ENCODE measurements around the gene ATP11B. TPM values are rescaled to one million over a fixed set of nuclear protein-coding genes. Genes with fewer than 3 reads are reported as not detected.

Gene ATP11B
- total RNA-seq, 2 donors from 2014 or later: 100 to 129 TPM

DNA sequence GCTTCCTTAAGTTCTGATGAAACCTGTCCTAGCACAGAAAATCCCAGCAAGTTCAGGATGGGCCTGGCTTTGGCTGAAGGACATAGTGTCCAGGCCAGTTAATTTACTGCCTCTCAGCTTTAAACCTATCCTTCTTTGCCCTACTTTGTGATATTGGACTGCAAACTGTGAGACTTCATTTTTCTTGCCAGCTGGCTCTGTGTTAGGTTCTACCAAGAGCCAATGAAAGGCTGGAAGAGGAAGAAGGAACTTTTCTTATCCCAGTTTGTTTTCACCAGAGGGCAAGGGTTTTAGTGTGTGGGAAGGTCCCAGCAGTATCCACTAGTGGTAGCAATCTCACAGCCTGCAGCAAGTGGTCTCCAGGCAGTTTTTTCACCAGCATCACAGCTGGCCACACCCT is 168.9 kb downstream of the ATP11B start:
- H3K9me3 ChIP-seq: no peaks in the 10 kb centered on the region
- no peaks in the 10 kb centered on the region for H3K4me1 ChIP-seq
- no peak overlapping the region for H3K9ac ChIP-seq (ENCODE audit: low read depth in 2 of 2, low read length in 2 of 2)
- no peak overlapping the region for H3K4me3 ChIP-seq
- TF ChIP-seq CTCF (IDR thresholded peaks at IDR 0.05): no peak
- no peaks in the 10 kb centered on the region for H3K36me3 ChIP-seq
- no peak for DNase-seq
- no peaks in the 10 kb centered on the region for H3K27me3 ChIP-seq
- no peak overlapping the region for H3K27ac ChIP-seq
- intact Hi-C loops (cut with DNase I): no loop called here

DNA sequence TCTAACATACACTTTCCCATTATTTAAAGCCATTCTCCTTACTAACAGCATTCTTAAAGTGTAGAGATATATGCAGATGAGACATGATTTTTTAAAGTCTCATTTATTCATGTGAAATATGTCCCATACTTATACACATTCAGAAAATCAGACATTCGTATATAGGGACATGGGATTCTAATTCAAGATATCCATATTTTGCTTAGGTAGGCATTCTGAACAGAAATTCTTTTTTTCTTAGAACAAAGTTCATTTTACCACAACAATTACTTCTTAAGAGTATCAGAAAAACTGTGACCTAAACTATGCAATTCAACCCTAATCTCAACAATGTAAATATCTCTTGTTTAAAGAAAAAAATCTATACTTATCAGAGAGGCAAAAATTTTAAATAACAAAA is 170.9 kb downstream of the ATP11B start:
- intact Hi-C loops (cut with DNase I): no loop called here
- no peak for DNase-seq

DNA sequence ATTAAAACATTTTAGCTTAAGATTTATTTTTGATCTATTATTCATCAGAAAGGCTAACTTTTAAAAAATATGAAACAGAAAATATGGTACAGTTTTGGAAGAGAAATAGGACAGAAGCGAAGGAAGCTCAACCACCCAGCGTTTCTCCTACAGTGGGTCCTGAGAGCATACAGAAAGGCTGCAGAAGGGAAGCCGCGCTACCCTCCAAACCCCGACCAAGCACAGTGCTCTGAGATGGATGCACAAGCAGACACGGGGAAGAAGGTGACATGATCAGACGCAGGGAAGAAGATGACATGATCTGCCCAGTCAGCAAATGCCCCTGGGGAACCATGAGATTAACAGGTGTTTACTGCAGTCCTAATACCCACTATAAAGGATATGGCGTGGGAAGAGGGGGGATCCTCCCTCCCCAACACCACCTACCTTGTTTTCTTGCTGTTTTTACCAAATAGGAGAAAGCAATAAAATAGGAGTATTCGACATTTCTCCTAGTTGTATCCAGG is 172.6 kb downstream of the ATP11B start:
- no peak overlapping the region for H3K4me3 ChIP-seq
- no peak overlapping the region for H3K9ac ChIP-seq (ENCODE audit: low read depth in 2 of 2, low read length in 2 of 2)
- intact Hi-C loops (cut with DNase I): no loop called here
- peaks cover 2% of the 10 kb centered on the region for H3K4me1 ChIP-seq
- H3K27me3 ChIP-seq: no peaks in the 10 kb centered on the region
- no peak overlapping the region for H3K27ac ChIP-seq
- H3K9me3 ChIP-seq: no peaks in the 10 kb centered on the region
- no peak for TF ChIP-seq CTCF (IDR thresholded peaks at IDR 0.05)
- H3K36me3 ChIP-seq: no peaks in the 10 kb centered on the region
- no peak for DNase-seq

More for the DNA sequence above, 170.9 kb downstream of the ATP11B start:
- Histone ChIP-seq H3K4me1 (no peaks in the 10 kb centered on the region), H3K36me3 (no peaks in the 10 kb centered on the region), H3K27me3 (no peaks in the 10 kb centered on the region), H3K4me3 (no peak overlapping the region), H3K27ac (no peak overlapping the region), H3K9me3 (no peaks in the 10 kb centered on the region), H3K9ac (ENCODE audit: low read depth in 2 of 2, low read length in 2 of 2) (no peak overlapping the region)
- no peak for TF ChIP-seq CTCF (IDR thresholded peaks at IDR 0.05)

DNA sequence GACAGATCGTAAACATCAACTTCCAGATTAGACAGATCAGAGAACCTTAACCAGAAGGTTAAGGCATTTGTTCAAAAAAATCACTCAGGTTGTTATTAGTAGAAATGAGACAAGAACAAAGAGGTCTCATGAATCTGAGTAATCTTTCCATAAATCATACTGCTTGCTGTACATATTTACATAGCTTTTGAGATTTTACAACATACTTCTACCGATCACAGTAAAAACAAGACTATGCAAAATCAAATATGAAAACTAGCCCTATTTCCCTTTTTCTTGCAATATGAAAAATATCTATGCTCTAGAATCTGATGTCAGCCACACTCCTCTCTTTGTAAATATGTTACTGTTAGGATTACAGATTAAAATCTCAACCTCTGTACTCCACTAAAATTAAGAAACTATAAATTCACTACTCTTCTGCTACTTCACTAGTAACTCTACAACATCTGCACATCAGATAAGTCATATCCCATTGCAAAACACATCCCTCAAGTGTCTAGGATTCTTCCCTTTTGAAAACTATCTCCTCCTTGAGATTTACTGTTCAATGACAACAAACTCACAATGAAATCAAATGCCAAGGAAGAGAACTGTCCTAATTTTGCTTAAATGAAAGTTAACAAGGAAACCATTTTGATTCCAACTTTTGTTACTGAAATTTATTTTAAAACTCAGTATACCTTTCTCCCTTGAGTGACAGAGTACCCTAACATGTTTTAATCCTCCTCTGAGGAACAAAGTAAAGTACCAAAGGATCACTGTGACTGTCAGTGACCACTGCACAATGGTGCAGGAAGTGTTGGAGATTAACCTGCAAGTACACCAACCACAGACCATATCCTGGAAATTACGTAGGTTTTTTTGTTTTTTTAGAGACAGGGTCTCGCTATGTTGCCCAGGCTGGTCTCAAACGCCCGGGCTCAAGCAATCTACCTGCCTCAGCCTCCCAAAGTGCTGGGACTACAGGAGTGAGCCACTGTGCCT is 174.2 kb downstream of the ATP11B start:
- Histone ChIP-seq H3K4me1 (peaks cover 2% of the 10 kb centered on the region), H3K4me3 (no peak overlapping the region), H3K36me3 (no peaks in the 10 kb centered on the region), H3K27me3 (no peaks in the 10 kb centered on the region), H3K9ac (ENCODE audit: low read depth in 2 of 2, low read length in 2 of 2) (no peak overlapping the region), H3K9me3 (no peaks in the 10 kb centered on the region), H3K27ac (no peak overlapping the region)
- no peak for DNase-seq
- TF ChIP-seq CTCF (IDR thresholded peaks at IDR 0.05): no peak
- intact Hi-C loops (cut with DNase I): no loop called here

- no peaks in the 10 kb centered on the region for H3K27me3 ChIP-seq
- no peak overlapping the region for H3K4me3 ChIP-seq
Measured at GRCh38 chr3:182969277-182969676, 176.0 kb downstream of the ATP11B start.

More at GRCh38 chr3:182969277-182969676, 176.0 kb downstream of the ATP11B start:
- DNase-seq: no peak
- no peak for TF ChIP-seq CTCF (IDR thresholded peaks at IDR 0.05)
- Histone ChIP-seq H3K9me3 (no peaks in the 10 kb centered on the region), H3K36me3 (no peaks in the 10 kb centered on the region), H3K4me1 (peaks cover 2% of the 10 kb centered on the region), H3K9ac (ENCODE audit: low read depth in 2 of 2, low read length in 2 of 2) (no peak overlapping the region), H3K27ac (no peak overlapping the region)
- intact Hi-C loops (cut with DNase I): no loop called here
